Tibial artery (tissue), 4 donors: ENCODE data around the gene GLS2.
A peak's percentile ranks its signal among the peaks of the same experiment; 100 is the strongest.

Source experiments
- DNase-seq, 2 donors: peaks; one replicate each; pipeline ENCODE4 v3.0.0-alpha.2; 2019
- H3K27ac ChIP-seq, 2 donors: fragments of 200-600 bp; sonication (generic) in 1 of 2; 1 replicate in 1 of 2; 2 replicates in 1 of 2; pipeline ENCODE4 v1.5.1; 2018 to 2019; ENCODE audit warnings: mild to moderate bottlenecking in 1 of 2
- H3K27me3 ChIP-seq, 2 donors: fragments of 200-600 bp; sonication (generic) in 1 of 2; one replicate each; pipeline versions ENCODE4 v1.5.1 to v1.6.0; 2016 to 2019
- H3K36me3 ChIP-seq, 3 donors: fragments of 200-600 bp; sonication (generic) in 2 of 3; one replicate each; pipeline ENCODE4 v1.5.1; 2016 to 2019; ENCODE audit warnings: mild to moderate bottlenecking in 2 of 3
- H3K4me1 ChIP-seq, 4 donors: fragments of 200-600 bp; sonication (generic) in 2 of 4; 1 replicate in 3 of 4; 2 replicates in 1 of 4; pipeline ENCODE4 v1.5.1; 2016 to 2019
- H3K4me3 ChIP-seq, 2 donors: fragments of 200-600 bp; sonication (generic) in 1 of 2; 1 replicate in 1 of 2; 2 replicates in 1 of 2; pipeline ENCODE4 v1.5.1; 2018 to 2019; ENCODE audit warnings: mild to moderate bottlenecking in 2 of 2
- H3K9me3 ChIP-seq, 3 donors: fragments of 200-600 bp; sonication (generic) in 1 of 3; one replicate each; pipeline ENCODE4 v1.5.1; 2016 to 2019
- intact Hi-C: fragments of 100-400 bp; cut with DNase I; formaldehyde crosslinking; loops from one replicate; pipeline ENCODE4 v1.15.0; 2023; ENCODE audit warnings: low total_unique reads
- TF ChIP-seq, protein P1 (sequence below), 2 experiments: fragments of 200-600 bp in 1 of 2; fragments of 450-650 bp in 1 of 2; IDR thresholded peaks; one replicate each; pipeline ENCODE4 v1.5.1; 2017 to 2019; ENCODE audit warnings: antibody characterized with exemption in 2 of 2, mild to moderate bottlenecking in 1 of 2, moderate library complexity in 1 of 2

The GLS2 gene

DNA sequence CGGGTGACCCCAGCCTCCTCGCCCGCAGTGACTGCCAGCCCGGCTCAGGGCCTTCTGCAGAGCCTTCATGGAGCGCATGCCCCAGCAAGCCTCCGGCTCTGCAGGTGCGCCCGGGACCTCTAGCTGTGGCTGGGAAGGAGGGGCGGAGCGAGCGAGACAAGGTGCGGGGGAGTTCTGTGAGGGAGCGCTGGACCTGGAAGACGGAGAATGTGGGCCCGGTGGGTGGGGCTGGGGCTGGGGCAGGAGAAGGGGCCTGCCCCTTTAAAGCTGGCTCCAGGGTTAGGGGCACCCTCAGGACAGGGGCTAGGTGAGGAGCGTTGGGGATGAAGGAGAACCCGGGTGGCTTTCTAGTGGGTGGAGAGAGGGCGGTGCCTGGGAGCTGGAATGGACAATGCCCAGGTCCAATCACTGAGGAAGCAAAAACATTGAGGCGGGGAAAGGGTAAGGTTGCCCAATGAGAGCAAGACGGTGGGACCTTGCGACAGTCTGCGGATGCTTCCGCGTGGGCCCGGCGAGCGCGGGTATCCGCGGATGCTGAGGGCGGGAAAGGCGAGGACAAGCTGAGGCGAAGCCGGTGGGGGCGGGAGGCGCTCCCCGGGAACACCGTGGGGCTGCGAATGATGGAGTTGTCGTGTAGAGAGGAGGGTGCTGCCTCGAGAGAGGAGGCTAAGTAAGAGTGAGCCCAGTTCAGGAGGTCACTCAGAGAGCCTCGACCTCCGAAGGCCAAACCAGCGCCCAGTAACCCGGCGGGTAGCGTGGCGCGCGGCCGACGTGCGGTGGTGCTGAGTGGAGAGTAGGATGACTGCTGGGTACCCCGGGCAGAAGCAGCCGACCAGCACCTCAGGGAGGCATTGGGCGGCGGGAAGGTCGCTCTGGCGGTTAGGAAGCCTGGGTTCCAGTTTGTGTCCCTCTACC, at the start of gene GLS2:
TSS of gene GLS2 (minus strand) at position 121 of the 915 bp plus-strand sequence. CDS start at position 78, 43 bp downstream.
- intact Hi-C loops: no loop called here
- peaks cover 0 to 3% of the 10 kb centered on the region in 2 donors for H3K27me3 ChIP-seq
- no peaks in the 10 kb centered on the region for H3K36me3 ChIP-seq
- no peaks in the 10 kb centered on the region for H3K9me3 ChIP-seq
- DNase-seq: peak; percentile 76 to 83
- H3K4me1 ChIP-seq: peaks cover 0 to 16% (median 10%) of the 10 kb centered on the region in 4 donors
- H3K4me3 ChIP-seq: peak within 1 kb of the TSS; percentile 60 to 64
- TF ChIP-seq, protein P1, sequence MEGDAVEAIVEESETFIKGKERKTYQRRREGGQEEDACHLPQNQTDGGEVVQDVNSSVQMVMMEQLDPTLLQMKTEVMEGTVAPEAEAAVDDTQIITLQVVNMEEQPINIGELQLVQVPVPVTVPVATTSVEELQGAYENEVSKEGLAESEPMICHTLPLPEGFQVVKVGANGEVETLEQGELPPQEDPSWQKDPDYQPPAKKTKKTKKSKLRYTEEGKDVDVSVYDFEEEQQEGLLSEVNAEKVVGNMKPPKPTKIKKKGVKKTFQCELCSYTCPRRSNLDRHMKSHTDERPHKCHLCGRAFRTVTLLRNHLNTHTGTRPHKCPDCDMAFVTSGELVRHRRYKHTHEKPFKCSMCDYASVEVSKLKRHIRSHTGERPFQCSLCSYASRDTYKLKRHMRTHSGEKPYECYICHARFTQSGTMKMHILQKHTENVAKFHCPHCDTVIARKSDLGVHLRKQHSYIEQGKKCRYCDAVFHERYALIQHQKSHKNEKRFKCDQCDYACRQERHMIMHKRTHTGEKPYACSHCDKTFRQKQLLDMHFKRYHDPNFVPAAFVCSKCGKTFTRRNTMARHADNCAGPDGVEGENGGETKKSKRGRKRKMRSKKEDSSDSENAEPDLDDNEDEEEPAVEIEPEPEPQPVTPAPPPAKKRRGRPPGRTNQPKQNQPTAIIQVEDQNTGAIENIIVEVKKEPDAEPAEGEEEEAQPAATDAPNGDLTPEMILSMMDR (IDR thresholded peaks at IDR 0.05): no peak
- H3K27ac ChIP-seq: peak within 1 kb of the TSS in 1 of 2 donors; percentile 38

DNA sequence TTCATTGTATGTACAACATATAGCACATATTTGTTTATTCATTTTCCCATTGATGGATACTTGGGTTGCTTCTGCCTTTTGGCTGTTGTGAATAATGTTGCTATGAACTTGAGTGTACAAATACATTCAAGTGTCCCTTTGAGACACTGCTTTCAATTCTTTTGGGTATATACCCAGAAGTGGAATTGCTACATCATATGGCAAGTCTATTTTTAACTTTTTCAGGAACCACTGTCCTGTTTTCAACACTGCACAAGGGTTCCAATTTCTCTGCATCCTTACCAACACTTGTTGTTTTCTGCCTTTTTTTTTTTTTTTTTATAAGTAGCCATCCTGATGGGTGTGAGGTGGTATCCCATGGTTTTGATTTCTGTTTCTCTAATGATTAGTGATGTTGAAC, 49.6 kb upstream of the GLS2 start:
- Histone ChIP-seq H3K9me3 (no peaks in the 10 kb centered on the region), H3K27ac (no peak overlapping the region), H3K4me1 (peaks cover 0 to 18% (median 4%) of the 10 kb centered on the region in 4 donors), H3K36me3 (peaks cover 0 to 8% (median 5%) of the 10 kb centered on the region in 3 donors), H3K4me3 (no peak overlapping the region), H3K27me3 (no peaks in the 10 kb centered on the region)
- no peak for DNase-seq
- TF ChIP-seq, protein P1 (IDR thresholded peaks at IDR 0.05): no peak
- intact Hi-C loops: no loop called here

DNA sequence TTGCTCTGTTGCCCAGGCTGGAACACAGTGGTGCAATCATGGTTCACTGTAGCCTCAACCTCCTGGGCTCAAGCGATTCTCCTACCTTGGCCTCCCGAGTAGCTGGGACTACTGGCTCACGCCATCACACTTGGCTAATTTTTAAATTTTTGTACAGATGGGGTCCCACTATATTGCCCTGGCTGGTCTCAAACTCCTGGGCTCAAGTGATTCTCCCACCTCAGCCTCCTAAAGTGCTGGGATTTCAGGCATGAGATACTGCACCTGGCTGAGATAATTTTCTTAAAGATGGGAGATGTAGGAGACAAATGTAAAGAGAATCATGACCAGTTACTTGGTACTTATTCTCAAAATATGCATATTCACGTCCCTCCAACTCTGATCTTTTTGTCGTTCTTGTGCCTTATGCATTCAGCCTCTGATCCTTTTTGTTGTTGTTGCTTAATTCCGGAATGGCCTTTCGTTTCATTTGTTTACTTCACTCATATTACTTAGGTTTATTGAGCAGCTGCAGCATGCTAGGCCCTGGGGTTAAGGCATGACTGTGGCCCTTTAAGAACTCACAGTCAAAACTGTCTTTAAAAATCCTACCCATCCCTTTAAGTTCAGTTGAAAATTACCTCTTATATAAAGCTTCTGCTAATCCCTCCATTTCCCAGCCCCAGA, 42.6 kb upstream of the GLS2 start:
- intact Hi-C loops: no loop called here
- peaks cover 0 to 51% (median 20%) of the 10 kb centered on the region in 4 donors for H3K4me1 ChIP-seq
- TF ChIP-seq, protein P1 (IDR thresholded peaks at IDR 0.05): no peak

DNA sequence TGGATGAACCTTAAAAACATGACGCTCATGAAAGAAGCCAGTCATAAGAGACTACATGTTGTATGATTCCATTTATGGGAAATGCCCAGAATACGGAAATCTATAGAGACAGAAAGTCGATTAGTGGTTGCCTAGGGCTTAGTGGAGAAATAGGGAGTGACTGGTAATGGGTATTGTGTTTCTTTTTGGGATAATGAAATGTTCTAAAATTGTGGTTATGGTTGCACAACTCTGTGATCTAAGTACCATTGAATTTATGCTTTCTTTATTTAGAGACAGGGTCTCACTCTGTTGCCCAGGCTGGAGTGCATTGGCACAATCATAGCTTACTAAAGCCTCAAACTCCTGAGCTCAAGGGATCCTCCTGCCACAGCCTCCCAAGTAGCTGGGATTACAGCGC, 41.7 kb upstream of the GLS2 start:
- TF ChIP-seq, protein P1 (IDR thresholded peaks at IDR 0.05): no peak
- Histone ChIP-seq H3K4me3 (no peak overlapping the region), H3K27ac (no peak overlapping the region), H3K4me1 (peaks cover 0 to 59% (median 25%) of the 10 kb centered on the region in 4 donors), H3K27me3 (no peaks in the 10 kb centered on the region), H3K36me3 (no peaks in the 10 kb centered on the region), H3K9me3 (no peaks in the 10 kb centered on the region)
- no peak for DNase-seq
- intact Hi-C loops: no loop called here

More for the DNA sequence above, 42.6 kb upstream of the GLS2 start:
- Histone ChIP-seq H3K27ac (no peak overlapping the region), H3K4me3 (no peak overlapping the region), H3K27me3 (no peaks in the 10 kb centered on the region), H3K9me3 (no peaks in the 10 kb centered on the region), H3K36me3 (no peaks in the 10 kb centered on the region)
- no peak for DNase-seq

DNA sequence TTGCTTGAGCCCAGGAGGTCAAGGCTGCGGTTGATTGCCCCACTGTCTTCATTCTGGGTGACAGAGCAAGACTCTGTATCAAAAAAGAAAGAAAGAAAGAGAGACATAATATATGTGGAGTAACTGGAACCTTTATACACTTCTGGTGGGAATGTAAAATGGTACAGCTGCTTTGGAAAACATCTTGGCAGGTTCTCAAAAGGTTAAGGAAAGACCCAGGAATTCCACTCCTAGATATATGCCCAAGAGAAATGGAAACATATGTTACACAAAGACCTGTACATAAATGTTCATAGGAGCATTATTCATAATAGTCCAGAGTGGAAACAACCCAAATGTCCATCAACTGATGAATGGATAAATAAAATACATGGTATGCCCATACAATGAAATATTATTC, 40.9 kb upstream of the GLS2 start:
- peaks cover 0 to 67% (median 32%) of the 10 kb centered on the region in 4 donors for H3K4me1 ChIP-seq
- intact Hi-C loops: no loop called here
- no peaks in the 10 kb centered on the region for H3K36me3 ChIP-seq
- no peak for DNase-seq
- H3K9me3 ChIP-seq: no peaks in the 10 kb centered on the region
- H3K27me3 ChIP-seq: no peaks in the 10 kb centered on the region
- no peak overlapping the region for H3K27ac ChIP-seq
- H3K4me3 ChIP-seq: no peak overlapping the region
- TF ChIP-seq, protein P1 (IDR thresholded peaks at IDR 0.05): no peak
